ENCODE results near the gene LRP2BP. TPM values are rescaled to one million over a fixed set of nuclear protein-coding genes. Genes with fewer than 3 reads are reported as not detected.

The LRP2BP gene
- total RNA-seq, 1 experiment from 2014 or later: 0.33 TPM

GRCh38 chr4:185425647-185426352 lies 30.1 kb upstream of the LRP2BP start, which contains the start of gene UFSP2 (continued):
- TF ChIP-seq, protein P1, sequence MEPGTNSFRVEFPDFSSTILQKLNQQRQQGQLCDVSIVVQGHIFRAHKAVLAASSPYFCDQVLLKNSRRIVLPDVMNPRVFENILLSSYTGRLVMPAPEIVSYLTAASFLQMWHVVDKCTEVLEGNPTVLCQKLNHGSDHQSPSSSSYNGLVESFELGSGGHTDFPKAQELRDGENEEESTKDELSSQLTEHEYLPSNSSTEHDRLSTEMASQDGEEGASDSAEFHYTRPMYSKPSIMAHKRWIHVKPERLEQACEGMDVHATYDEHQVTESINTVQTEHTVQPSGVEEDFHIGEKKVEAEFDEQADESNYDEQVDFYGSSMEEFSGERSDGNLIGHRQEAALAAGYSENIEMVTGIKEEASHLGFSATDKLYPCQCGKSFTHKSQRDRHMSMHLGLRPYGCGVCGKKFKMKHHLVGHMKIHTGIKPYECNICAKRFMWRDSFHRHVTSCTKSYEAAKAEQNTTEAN (CRISPR knock-in tag; IDR thresholded peaks at IDR 0.05): peak; percentile 27; the same call in 1 of the 2 replicates
- TF ChIP-seq AFF4 (CRISPR knock-in tag; IDR thresholded peaks at IDR 0.05; ENCODE audit: borderline replicate concordance) (no peak), OVOL2 (CRISPR knock-in tag; IDR thresholded peaks at IDR 0.05; ENCODE audit: borderline replicate concordance) (no peak), ARID4B (CRISPR knock-in tag; IDR thresholded peaks at IDR 0.05; ENCODE audit: borderline replicate concordance) (peak; percentile 86; the same call in 1 of the 2 replicates)
- TF ChIP-seq, protein P2, sequence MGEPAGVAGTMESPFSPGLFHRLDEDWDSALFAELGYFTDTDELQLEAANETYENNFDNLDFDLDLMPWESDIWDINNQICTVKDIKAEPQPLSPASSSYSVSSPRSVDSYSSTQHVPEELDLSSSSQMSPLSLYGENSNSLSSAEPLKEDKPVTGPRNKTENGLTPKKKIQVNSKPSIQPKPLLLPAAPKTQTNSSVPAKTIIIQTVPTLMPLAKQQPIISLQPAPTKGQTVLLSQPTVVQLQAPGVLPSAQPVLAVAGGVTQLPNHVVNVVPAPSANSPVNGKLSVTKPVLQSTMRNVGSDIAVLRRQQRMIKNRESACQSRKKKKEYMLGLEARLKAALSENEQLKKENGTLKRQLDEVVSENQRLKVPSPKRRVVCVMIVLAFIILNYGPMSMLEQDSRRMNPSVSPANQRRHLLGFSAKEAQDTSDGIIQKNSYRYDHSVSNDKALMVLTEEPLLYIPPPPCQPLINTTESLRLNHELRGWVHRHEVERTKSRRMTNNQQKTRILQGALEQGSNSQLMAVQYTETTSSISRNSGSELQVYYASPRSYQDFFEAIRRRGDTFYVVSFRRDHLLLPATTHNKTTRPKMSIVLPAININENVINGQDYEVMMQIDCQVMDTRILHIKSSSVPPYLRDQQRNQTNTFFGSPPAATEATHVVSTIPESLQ (CRISPR knock-in tag; IDR thresholded peaks at IDR 0.05): no peak

GRCh38 chr4:185424905-185425646 lies 29.4 kb upstream of the LRP2BP start:
- H3K27me3 Mint-ChIP-seq (ENCODE audit: low read depth): no peaks in the 10 kb centered on the region
- POLR2A ChIA-PET: interaction anchor here (1.1 kb wide), 1 partner anchor 29 kb away, joined by 3 read pairs; the partner anchor contains the start of gene ANKRD37
- H3K4me1 Mint-ChIP-seq: peaks cover 10% of the 10 kb centered on the region
- H3K36me3 Mint-ChIP-seq: peaks cover 7% of the 10 kb centered on the region; the same call in 1 of the 2 replicates
- H3K27ac Mint-ChIP-seq: peak overlapping the region; percentile 99
- H3K4me3 Mint-ChIP-seq: peak overlapping the region; percentile 90
- no peaks in the 10 kb centered on the region for H3K9me3 Mint-ChIP-seq
- CTCF ChIA-PET: interaction anchor here (1.0 to 2.3 kb wide), 5 partner anchors 29 to 613 kb away, joined by 3 to 11 read pairs (median 4); partner anchors contain the start of genes ANKRD37 and LRP2BP
- no peak for DNase-seq (ENCODE audit: low spot score)
- ATAC-seq: peak; percentile 16
- no peak for TF ChIP-seq NFATC4 (CRISPR knock-in tag; IDR thresholded peaks at IDR 0.05)
- TF ChIP-seq ZNF138 (CRISPR knock-in tag; conservative IDR thresholded peaks at IDR 0.05): no peak
- TF ChIP-seq FOXP4 (CRISPR knock-in tag; IDR thresholded peaks at IDR 0.05): no peak
- no peak for TF ChIP-seq SMAD4 (CRISPR knock-in tag; IDR thresholded peaks at IDR 0.05)
- no peak for TF ChIP-seq TEAD1 (CRISPR knock-in tag; IDR thresholded peaks at IDR 0.05)
- TF ChIP-seq TP53 (CRISPR knock-in tag; IDR thresholded peaks at IDR 0.05): no peak
- TF ChIP-seq TEAD4 (CRISPR knock-in tag; IDR thresholded peaks at IDR 0.05): no peak
- TF ChIP-seq PRDM15 (CRISPR knock-in tag; IDR thresholded peaks at IDR 0.05): no peak
- TF ChIP-seq GABPB1 (CRISPR knock-in tag; IDR thresholded peaks at IDR 0.05): no peak
- TF ChIP-seq, protein P3, sequence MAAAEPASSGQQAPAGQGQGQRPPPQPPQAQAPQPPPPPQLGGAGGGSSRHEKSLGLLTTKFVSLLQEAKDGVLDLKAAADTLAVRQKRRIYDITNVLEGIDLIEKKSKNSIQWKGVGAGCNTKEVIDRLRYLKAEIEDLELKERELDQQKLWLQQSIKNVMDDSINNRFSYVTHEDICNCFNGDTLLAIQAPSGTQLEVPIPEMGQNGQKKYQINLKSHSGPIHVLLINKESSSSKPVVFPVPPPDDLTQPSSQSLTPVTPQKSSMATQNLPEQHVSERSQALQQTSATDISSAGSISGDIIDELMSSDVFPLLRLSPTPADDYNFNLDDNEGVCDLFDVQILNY (CRISPR knock-in tag; IDR thresholded peaks at IDR 0.05): no peak

Measured in WTC11 (cell line).